ENCODE results near the gene THAP3.
"Not testable (repeated sequence)": the region's sequence is repeated elsewhere in the genome, so short reads cannot be mapped to it uniquely, and the experiment has no call there.

The THAP3 gene

DNA sequence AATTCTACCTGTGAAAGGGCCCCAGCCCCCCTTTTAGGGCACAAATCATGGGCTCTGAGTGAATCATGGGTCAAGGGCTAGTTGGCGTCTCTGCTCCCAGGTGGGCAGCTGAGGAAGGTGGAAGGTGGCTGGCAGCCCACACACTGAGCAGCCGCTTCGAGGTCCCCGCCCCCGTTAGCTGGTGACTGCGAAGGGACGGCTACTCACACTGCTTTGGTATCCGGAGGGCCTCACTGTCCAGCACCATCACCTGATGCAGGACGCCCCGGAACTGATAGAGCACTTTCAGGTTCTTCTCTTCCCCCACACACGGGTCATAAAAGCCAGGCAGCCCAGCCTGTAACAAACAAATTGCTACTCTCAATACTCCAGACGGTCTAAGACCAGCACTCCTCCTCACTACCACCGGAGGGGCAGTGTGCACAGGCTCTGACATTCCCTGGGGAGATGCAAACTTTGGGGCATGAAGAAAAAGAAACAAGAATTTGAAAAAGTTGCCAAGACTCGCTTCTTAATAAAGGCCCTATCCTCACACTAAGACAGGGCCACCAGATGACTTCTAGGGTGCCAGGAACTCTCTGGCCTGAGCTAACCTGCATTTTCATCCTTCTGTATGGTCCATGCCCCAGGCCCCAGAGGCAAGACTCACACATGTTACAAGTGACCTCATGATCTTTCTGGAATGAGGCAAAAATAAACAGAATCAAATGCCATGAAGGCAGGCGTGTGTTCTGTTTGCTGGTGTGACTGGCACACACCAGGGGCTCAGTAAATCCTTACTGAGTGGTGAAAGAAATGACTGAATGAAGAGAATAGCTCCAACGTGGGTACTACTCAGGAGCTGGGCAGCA is 11.5 kb downstream of the THAP3 start:
- no peak for DNase-seq

DNA sequence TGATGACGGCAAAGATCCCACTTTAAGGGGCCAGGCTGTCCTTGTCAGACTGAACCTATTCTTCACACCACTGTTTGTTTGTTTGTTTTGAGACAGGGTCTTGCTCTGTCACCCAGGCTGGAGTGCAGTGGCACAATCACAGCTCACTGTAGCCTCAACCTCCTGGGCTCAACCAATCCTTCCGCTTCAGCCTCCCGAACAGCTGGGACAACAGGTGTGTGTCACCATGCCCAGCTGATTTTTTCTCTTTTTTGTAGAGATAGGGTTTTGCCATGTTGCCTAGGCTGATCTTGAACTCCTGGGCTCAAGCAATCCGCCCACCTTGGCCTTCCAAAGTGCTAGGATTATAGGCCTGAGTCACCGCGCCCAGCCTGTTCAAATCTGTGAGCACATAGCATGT is 12.1 kb downstream of the THAP3 start:
- DNase-seq: not testable (repeated sequence)

DNA sequence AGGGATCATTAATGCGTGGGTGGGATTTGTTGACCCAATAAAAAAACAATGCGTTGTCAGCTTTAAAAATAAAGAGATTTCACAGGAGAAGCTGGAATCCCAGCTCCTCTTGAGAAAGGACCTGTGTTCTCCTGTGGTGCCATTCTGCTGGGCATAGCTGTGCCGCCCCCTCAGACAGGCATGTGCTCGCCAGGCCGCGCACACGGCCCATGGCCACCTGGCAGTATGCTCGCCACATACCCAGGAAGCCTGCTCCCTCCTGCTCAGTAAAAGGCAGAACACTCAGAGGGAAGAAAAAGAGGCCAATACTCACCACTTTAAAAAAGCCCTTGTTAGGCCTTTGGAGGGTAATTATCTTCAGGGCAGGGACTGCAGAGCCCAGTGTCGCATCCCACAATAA is 13.1 kb downstream of the THAP3 start:
- DNase-seq: no peak

DNA sequence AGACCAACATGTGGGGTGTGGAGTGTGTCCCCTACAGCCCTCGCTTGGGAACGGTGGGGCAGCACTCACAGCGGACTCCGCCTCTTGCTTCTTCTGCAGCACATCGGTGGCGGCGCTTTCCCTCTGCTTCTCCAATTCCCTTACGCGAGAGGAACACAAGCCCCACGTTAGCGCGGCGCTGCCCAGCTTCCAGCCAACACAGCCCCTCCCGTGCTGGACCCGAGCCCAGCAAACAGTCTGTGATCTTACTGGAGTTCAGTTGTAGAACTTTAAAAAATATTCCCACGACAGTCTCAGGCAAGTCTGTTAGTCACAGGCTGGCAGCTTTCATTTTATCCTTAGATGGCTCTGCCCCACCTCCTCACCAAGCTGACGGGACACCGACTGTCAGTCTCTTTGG is 13.6 kb downstream of the THAP3 start:
- no peak for DNase-seq

DNA sequence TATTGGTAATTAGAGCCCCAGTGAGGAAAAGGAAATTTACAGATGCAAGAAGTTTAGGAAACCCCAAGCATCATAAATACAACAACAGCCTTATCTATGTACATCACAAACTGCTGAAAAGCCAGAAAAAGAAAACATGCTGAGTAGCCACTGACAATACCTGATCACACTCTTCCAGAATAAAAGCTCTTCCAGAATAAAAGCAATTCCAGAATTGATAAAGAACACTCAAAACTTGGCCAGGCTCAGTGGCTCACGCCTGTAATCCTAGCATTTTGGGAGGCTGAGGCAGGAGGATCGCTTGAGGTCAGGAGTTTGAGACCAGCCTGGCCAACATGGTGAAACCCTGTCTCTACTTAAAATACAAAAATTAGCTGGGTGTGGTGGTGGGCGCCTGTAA is 16.2 kb downstream of the THAP3 start:
- DNase-seq: not testable (repeated sequence)

DNA sequence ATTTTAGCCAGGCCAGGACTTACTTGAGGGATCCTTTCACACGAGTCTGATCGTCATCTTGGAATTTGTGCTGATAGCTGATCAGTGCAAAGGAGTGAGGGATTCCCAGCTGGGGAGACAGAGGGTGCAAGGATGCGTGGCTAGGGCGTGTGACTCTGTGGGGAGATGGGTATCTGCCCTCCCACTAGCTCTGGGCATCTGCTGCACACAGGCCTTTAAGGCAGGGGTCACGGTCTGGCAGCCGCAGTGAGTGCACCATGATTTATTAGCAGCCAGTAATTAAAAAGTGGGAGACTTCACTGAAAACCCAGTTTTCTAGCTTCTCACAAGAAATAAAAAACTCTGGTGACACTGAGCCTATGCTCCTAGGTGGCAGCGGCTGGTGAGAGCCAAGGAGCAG is 20.4 kb downstream of the THAP3 start:
- DNase-seq: no peak

DNA sequence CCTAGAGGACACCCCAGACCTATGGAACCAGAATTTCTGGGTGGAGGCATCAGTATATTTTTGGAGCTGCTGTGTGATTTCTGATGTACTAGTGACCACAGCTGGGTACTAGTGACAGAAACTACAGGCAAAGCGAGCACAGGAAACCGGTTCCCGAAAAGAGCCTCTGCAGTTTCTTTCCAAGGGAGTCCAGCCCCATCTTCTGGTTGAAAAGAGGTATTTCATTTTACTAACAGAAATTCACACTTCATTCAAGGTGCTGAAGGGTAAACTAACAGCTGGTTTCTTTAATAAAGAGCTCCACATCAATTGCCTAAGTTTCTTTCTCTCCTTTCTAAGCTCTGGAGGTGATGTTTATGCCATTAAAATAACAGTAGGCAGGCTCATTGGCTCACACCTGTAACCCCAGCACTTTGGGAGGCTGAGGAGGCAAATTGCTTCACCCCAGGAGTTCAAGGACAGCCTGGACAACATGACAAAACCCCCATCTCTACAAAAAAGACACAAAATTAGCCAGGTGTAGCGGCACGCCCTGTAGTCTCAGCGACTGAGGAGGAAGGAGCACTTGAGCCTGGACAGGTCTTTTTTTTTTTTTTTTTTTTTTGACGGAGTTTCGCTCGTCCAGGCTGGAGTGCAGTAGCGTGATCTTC is 22.0 kb downstream of the THAP3 start:
- peak; percentile 38 for DNase-seq

DNA sequence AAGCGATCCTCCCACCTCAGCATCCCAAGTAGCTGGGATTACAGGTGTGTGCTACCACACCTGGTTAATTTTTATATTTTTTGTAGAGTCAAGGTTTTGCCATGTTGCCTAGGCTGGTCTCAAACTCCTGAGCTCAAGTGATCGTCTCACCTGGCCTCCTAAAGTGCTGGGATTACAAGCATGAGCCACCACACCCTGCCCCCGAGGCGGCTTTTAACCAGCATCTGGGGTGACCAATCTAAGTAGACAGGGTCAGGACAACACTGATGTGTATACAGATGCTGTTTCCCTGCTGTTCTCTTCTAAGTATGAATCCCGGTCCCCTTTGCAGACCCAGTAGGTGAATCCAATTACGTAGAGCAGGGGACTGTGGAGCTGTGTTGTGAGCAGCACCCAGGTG is 23.9 kb downstream of the THAP3 start:
- DNase-seq: no peak

DNA sequence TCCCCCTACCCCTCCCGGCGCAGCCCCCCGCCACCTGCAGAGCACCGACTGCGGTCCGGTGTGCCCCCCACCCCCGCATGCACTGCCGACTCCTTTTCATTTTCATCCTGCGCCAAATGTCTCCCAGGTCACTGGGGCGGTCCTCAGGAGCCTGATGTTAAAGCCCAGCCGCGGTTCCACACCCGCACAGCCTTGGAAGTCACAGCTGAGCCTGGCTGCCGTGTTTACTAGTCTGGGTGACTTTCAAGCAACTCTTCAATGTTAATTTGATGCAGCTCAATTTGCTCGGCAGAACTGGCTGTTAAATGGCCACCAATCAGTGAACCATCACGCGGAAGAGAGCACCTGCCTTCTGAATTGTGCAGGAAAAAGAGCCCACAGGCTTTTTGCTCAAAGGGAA is 27.2 kb downstream of the THAP3 start:
- no peak for DNase-seq

DNA sequence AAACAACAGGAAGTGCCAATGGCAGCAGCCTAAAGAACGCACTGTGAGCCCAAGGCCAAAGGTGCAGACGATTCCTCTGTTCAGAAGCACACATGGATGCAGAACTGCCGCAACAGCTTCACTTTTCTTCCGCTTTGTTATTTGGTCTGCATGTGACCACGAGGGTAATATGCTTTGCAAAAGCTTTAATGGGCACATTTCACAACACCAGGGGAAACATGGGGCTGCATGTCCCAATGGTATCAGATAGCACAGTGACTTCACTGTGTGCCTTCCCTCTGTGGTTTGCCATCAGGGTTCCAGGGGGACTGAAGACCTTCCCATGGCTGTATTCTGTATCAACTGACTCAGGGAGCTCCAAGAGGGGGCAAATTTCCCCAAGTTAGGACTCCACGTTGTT is 28.3 kb downstream of the THAP3 start:
- no peak for DNase-seq

DNA sequence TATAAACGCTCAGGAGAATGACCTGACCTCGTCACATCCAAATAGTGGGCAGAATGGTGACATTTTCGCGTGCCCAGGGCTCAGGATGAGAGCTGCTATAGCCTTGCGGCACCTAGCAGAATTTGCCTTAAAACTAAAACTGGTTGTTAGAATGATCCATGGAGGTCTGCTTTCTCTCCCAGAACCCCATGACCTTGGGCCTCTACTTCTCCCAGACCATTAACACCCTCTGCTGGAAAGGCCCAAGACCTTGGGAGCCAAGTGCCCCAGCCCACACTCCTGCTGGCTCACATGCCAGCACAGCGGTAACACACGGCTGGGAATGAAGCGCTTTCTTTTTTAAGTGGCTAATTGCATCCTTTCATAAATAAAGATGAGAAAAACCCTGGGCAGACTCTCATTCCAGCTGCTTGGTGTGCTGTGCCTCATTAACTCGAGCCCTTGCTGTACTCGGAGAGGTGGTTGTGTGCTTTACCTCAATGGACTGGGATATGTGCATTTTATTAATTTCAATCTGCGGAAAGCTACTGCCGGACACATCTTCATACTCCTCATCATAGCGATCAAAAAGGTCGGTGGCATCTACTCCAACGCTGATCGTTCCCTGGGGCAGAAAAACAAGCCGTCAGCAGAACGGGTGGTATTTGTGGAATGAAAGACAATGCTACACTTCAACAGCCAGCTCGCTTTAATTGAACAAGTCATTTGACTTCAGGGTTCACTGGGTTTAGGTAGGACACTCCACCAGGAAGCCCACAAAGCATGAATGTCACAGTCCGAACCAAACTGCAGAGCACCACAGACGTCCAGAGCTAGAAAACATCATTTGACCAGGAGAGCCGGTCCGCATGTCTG is 29.0 kb downstream of the THAP3 start:
- no peak for DNase-seq

DNA sequence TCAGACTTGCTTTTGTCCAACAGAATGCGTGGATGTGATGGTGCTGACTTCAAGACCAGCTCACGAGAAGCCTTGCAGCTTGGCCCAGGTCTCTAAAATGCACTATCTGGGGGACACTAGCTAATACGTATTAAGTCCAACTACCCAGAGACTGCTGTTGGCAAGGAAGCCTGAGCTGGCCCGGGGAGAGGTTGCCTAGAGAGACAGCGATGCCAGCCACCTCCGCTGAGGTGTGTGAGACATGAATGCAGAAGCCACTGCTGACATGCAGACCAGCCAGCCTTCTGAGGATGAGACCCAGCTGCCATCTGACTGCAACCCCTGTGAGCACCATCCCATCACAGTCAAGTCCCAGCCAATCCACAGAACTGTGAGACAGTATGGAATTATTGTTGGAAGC is 32.5 kb downstream of the THAP3 start:
- DNase-seq: no peak

DNA sequence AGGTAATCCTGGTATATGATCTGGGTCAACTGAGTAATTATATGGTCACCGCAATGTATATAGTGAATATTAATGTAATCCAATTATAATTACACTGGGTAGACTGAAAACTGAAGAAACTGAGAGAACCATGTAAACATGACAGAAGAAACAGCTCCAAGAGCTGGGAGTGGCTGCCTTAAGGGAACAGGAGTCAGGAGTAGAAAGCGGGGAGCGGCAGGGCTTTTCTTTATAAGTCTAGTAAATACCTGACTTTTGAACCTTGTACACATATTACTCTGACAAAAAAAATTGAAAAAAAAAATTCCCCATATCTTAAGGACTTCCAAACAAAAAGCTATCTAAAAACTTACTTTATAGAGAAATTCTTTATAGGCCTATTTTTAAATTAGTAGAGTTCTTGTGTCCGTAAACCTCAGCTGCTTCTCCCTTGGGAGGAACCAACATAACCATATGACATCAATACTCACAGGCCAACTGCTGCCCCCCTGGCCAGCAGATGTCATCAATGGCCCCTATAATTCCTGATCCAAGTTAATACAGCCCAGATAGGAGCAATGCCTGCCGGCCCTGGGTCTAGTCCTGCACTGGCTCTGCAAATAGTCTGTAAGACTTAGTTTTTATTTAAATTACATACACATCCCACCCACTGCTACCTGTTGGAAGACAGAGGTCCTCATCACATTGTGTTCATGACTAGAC is 33.8 kb downstream of the THAP3 start:
- DNase-seq: no peak

DNA sequence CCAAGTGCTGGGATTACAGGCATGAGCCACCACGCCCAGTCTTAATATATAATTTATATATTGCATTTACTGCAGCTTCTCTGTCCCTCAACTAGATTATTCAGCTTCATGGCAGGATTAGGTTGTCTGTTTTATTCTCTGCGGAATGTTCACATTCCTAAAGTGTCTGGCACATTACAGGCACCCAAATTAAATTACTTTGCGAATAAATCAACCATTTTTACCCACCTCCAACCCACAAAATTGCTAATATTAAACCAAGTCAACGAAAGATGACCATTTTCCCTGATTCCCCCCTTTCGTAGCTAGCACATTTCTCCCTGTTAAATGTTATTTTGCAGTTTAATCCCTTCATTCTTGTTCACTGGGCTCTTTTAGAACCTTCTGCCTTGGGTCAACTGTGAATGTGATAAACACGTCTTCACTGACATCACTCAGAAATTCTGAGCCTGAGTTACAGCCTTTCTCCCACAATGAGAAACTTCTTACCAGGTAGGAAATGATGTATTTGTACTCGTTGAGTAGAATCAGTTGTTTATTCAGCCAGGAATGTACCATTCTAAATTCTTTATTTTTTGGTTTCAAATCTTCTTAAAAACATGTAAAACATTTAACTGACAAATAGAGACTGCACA is 35.9 kb downstream of the THAP3 start:
- no peak for DNase-seq

DNA sequence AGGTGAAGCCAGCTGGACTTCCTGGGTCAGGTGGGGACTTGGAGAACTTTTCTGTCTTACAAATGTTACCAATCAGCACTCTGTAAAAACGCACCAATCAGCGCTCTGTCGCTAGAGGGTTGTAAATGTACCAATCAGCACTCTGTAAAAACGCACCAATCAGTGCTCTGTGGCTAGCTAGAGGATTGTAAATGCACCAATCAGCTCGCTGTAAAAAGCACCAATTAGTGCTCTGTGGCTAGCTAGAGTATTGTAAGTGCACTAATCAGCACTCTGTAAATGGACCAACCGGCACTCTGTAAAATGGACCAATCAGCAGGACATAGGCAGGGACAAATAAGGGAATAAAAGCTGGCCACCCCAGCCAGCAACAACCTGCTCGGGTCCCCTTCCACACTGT is 37.8 kb downstream of the THAP3 start:
- not testable (repeated sequence) for DNase-seq

DNA sequence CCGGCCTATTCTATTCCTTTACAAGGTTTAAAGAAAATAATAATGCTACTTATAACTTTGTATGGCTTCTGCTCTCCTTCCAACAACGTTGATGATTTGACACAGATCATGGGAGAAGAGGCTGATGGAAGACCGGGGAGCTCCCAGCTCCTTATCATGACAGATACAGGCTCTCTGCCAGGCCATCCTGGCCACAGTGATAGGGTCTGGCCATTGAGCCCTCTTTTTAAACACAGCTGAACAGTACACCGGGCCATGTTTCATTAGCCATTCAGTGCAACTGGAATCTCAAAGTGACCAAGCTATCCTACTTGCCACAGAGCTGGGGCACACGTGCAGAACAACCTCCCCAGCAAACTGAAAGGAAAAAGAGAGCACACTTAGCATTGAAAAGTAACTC is 42.0 kb downstream of the THAP3 start:
- no peak for DNase-seq

DNA sequence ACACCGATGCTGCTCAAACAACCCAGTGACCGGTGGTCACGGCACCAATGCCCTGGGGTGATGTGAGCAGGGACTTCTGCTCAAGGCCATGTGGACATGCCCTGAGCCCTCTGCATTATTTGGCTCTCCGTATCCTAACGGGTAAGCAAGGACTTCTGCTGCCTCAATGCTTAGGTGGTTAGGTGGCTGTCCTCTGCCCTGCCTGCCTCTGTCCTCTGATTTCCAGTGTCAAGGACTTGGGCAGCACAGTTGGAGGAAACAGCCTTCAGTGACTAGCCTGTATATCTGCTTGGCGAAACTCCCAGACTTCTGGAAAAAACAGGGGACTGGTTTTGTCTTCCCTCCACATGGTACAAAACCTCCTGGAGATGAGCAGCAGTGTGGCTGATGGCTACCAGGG is 42.5 kb downstream of the THAP3 start:
- DNase-seq: no peak

DNA sequence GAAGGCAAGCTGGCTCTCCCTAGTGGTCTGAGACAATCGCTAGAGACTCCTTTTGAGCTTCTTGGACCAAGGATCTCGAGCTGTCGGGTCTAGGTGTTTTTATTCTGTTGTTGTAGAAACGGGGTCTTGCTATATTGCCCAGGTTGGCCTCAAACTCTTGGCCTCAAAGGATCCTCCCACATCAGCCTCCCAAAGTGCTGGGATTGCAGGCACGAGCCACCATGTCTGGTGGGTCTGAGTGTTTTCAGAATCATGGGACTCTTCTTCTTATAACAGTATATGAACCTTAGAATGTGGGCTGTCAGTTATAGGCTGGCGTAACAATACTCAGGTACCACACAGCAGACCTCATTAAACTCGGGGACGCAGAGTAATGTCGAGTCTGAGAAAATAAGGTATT is 43.8 kb downstream of the THAP3 start:
- DNase-seq: no peak

DNA sequence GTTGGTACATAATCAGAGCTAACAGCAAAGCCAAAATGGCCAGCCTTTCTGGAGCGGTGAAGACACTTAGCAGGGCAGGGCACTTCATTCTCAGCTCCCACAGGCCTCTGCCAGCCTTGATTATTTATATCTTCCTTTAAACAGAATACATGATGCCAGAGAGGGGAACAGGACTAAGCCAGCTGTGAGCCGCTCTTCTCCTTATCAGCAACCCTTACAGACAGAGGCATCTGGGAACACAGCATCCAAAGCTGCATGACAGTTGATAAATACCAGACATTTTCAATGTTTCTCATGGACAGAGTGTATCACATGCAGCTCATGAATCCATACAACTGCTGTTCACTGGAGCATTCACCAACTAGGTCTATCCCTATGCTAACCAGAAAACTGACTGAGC is 47.9 kb downstream of the THAP3 start:
- no peak for DNase-seq

DNA sequence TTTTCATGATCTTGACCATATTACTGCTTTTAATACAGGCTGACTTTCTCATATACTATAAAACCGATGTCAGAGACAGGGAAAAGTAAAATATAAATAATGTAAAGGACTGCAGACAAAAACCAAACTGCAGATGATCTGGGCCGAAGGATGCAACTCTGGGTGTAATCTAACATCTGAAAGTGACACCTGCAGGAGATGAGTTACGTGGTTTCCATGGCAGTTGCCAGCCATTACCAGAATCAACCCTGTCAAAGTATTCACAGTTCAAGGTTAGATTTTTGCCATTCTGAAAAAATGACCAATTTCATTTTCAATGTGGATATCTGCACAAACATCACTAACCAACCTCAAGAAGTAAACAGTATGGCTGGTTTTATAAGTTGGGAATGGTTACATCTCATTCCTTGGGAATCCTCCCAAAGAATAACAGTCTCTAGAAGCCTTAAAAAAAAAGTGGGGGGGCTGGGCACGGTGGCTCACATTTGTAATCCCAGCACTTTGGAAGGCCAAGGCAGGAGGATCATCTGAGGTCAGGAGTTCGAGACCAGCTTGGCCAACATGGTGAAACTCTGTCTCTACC is 49.2 kb downstream of the THAP3 start:
- DNase-seq: no peak

DNA sequence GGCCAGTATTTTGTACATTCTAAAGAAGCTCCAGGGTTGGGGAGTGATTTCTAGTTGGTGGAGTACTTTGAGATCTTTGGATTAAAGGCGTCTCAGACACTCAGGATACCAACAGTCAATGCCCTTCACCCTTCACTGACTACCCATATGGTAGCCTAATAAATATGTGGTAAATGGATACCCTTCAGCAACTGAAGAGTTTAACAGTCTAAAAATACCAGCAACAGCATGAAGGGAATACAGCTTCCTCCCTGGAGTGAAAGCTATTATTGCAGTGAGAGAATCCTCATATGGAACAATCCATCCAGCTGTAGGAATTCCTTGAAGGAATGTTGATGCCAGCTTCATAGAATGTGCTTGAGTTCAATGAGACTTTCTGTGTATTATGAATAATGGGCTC is 50.1 kb downstream of the THAP3 start:
- peak; percentile 27 for DNase-seq

DNA sequence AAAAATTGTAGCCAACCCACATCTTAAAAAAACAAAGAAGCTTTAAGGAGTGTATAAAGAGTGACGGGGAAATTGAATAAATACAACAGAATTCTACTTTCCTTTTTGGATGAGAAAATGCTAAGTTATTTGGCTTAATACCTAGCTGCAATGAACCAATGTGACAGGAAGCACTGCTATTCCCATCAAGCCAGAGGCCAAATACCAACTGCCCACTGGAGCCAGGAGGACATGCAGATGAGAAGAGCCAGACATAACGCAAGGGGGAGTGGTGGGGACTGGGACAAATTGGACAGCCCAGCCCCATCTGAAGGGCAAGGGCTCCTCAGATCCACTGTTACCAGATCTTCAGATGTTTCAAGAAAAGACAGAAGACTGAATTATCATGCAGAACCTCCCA is 51.3 kb downstream of the THAP3 start:
- no peak for DNase-seq

All from DMS 273 treated with DMSO at 0.1 percent for 48 hours (cell line).